H9 (cell line): ENCODE measurements around the gene GJB6. TPM values are rescaled to one million over a fixed set of nuclear protein-coding genes. Genes with fewer than 3 reads are reported as not detected.

Source experiments
- DNase-seq: peaks from one replicate; pipeline ENCODE4 v3.0.0-alpha.2; 2017
- H2AFZ ChIP-seq: one replicate; pipeline ENCODE4 v1.6.1; 2013; ENCODE audit warnings: mild to moderate bottlenecking, low read length, control low read depth, moderate library complexity
- H2AK5ac ChIP-seq: 2 replicates; pipeline ENCODE4 v1.6.1; 2013; ENCODE audit warnings: low read length, control low read depth, mixed read lengths; ENCODE audit not compliant: insufficient read length
- H2BK120ac ChIP-seq: one replicate; pipeline ENCODE4 v1.6.1; 2013; ENCODE audit warnings: low read depth, mild to moderate bottlenecking, low read length, control low read depth, inconsistent platforms; ENCODE audit not compliant: poor library complexity, severe bottlenecking
- H2BK12ac ChIP-seq: 2 replicates; pipeline ENCODE4 v1.6.1; 2013; ENCODE audit warnings: low read length, control low read depth, mixed read lengths, low read depth; ENCODE audit not compliant: insufficient read length
- H2BK15ac ChIP-seq: 2 replicates; pipeline ENCODE4 v1.6.1; 2013; ENCODE audit warnings: low read depth, low read length, control low read depth
- H2BK20ac ChIP-seq: one replicate; pipeline ENCODE4 v1.6.1; 2013; ENCODE audit warnings: low read depth, mild to moderate bottlenecking, low read length, control low read depth, inconsistent platforms; ENCODE audit not compliant: poor library complexity, severe bottlenecking
- H2BK5ac ChIP-seq: 2 replicates; pipeline ENCODE4 v1.6.1; 2013; ENCODE audit warnings: low read length, control low read depth, mixed read lengths; ENCODE audit not compliant: insufficient read length
- H3K14ac ChIP-seq: 2 replicates; pipeline ENCODE4 v1.6.1; 2013; ENCODE audit warnings: low read length, control low read depth; ENCODE audit not compliant: insufficient read depth
- H3K18ac ChIP-seq: 2 replicates; pipeline ENCODE4 v1.6.1; 2013; ENCODE audit warnings: low read depth, mild to moderate bottlenecking, mixed read lengths, low read length, control low read depth; ENCODE audit not compliant: insufficient read length
- H3K23ac ChIP-seq: 2 replicates; pipeline ENCODE4 v1.6.1; 2013; ENCODE audit warnings: low read length, control low read depth, mixed read lengths, low read depth; ENCODE audit not compliant: insufficient read length
- H3K23me2 ChIP-seq: 2 replicates; pipeline ENCODE4 v1.6.1; 2013; ENCODE audit warnings: low read depth, mild to moderate bottlenecking, mixed read lengths, low read length, control low read depth; ENCODE audit not compliant: insufficient read length, poor library complexity, severe bottlenecking
- H3K27ac ChIP-seq: 2 replicates; pipeline ENCODE4 v1.5.1; 2013; ENCODE audit warnings: low read length, control low read depth, mixed read lengths, low read depth; ENCODE audit not compliant: insufficient read length
- H3K27me3 ChIP-seq: 2 replicates; pipeline ENCODE4 v1.6.1; 2013; ENCODE audit warnings: low read length, control low read depth, inconsistent platforms; ENCODE audit not compliant: insufficient read depth
- H3K4ac ChIP-seq: 2 replicates; pipeline ENCODE4 v1.6.1; 2013; ENCODE audit warnings: low read depth, mild to moderate bottlenecking, control low read depth, inconsistent platforms, low read length, moderate library complexity
- H3K4me1 ChIP-seq: 2 replicates; pipeline ENCODE4 v1.6.1; 2013; ENCODE audit warnings: low read length, control low read depth, inconsistent platforms; ENCODE audit not compliant: insufficient read depth
- H3K4me2 ChIP-seq: 2 replicates; pipeline ENCODE4 v1.6.1; 2013; ENCODE audit warnings: low read length, control low read depth, mixed read lengths; ENCODE audit not compliant: insufficient read length, insufficient read depth
- H3K56ac ChIP-seq: 2 replicates; pipeline ENCODE4 v1.6.1; 2013; ENCODE audit warnings: low read depth, mild to moderate bottlenecking, mixed read lengths, low read length, control low read depth; ENCODE audit not compliant: insufficient read length
- H3K79me1 ChIP-seq: 2 replicates; pipeline ENCODE4 v1.6.1; 2013; ENCODE audit warnings: low read depth, mild to moderate bottlenecking, moderate library complexity, low read length, control low read depth, inconsistent platforms; ENCODE audit not compliant: insufficient read depth, poor library complexity, severe bottlenecking
- H3K79me2 ChIP-seq: 2 replicates; pipeline ENCODE4 v1.6.1; 2013; ENCODE audit warnings: low read length, control low read depth, inconsistent platforms; ENCODE audit not compliant: insufficient read depth
- H3K9ac ChIP-seq: 2 replicates; pipeline ENCODE4 v1.6.1; 2013; ENCODE audit warnings: low read length, control low read depth, mixed read lengths; ENCODE audit not compliant: insufficient read length; ENCODE audit errors: extremely low read depth
- H3K9me3 ChIP-seq: one replicate; pipeline ENCODE4 v1.6.1; 2013; ENCODE audit warnings: low read depth, low read length, inconsistent platforms; ENCODE audit not compliant: control insufficient read depth
- H3T11ph ChIP-seq: one replicate; pipeline ENCODE4 v1.6.1; 2013; ENCODE audit warnings: mild to moderate bottlenecking, low read length, control low read depth, inconsistent platforms
- H4K20me1 ChIP-seq: one replicate; pipeline ENCODE4 v1.6.1; 2013; ENCODE audit not compliant: control insufficient read depth, insufficient read length, insufficient read depth
- H4K5ac ChIP-seq: 2 replicates; pipeline ENCODE4 v1.6.1; 2013; ENCODE audit warnings: low read depth, mild to moderate bottlenecking, mixed read lengths, low read length, control low read depth; ENCODE audit not compliant: insufficient read length
- H4K8ac ChIP-seq: replicated peaks from 2 replicates; pipeline ENCODE4 v1.6.1; 2013; ENCODE audit warnings: low read length, control low read depth, mixed read lengths, low read depth; ENCODE audit not compliant: insufficient read length
- H4K91ac ChIP-seq: 2 replicates; pipeline ENCODE4 v1.6.1; 2013; ENCODE audit warnings: low read depth, mild to moderate bottlenecking, moderate library complexity, mixed read lengths, low read length, control low read depth; ENCODE audit not compliant: insufficient read length
- H3K27ac Mint-ChIP-seq, 3 experiments: 2 replicates in 2 of 3; 3 replicates in 1 of 3; pipeline ENCODE4 v1.8.0; 2020 to 2021; ENCODE audit warnings: mixed read lengths in 3 of 3, mild to moderate bottlenecking in 1 of 3, moderate library complexity in 1 of 3
- H3K27me3 Mint-ChIP-seq: 2 replicates; pipeline ENCODE4 v1.8.0; 2021; ENCODE audit warnings: low read depth, mild to moderate bottlenecking, moderate library complexity, mixed read lengths
- H3K36me3 Mint-ChIP-seq, 3 experiments: 2 replicates in 2 of 3; 3 replicates in 1 of 3; pipeline ENCODE4 v1.8.0; 2020 to 2021; ENCODE audit warnings: low read depth in 3 of 3, mixed read lengths in 3 of 3; ENCODE audit not compliant: insufficient read depth in 1 of 3
- H3K4me1 Mint-ChIP-seq, 2 experiments: 2 replicates each; pipeline ENCODE4 v1.8.0; 2020; ENCODE audit warnings: mixed read lengths in 2 of 2
- H3K4me3 Mint-ChIP-seq, 2 experiments: 2 replicates in 1 of 2; 3 replicates in 1 of 2; pipeline ENCODE4 v1.8.0; 2020 to 2021; ENCODE audit warnings: mild to moderate bottlenecking in 2 of 2, mixed read lengths in 2 of 2, moderate library complexity in 1 of 2
- H3K9me3 Mint-ChIP-seq, 2 experiments: 2 replicates in 1 of 2; 3 replicates in 1 of 2; pipeline ENCODE4 v1.8.0; 2020; ENCODE audit warnings: mild to moderate bottlenecking in 2 of 2, mixed read lengths in 2 of 2, moderate library complexity in 1 of 2
- WGBS: extraction: QIAGEN DNeasy Blood & Tissue Kit; methylation state at CpG from one replicate; pipeline ENCODE4 v1.1.7; 2013; ENCODE audit warnings: missing lambda C conversion rate, low lambda C conversion rate, mixed read lengths; ENCODE audit not compliant: insufficient read length; ENCODE audit errors: extremely low coverage; 5-methylcytosine and 5-hydroxymethylcytosine counted together
- total RNA-seq: library from RNA; stranded (reverse); gene quantifications from 2 replicates; pipeline ENCODE4 v1.2.1, GENCODE V29; 2021
- TF ChIP-seq, protein P1 (sequence below): fragments of 200-600 bp; sonication (generic); conservative IDR thresholded peaks from 3 replicates; pipeline ENCODE4 v1.8.0; 2021; ENCODE audit warnings: antibody characterized with exemption, mild to moderate bottlenecking

GJB6 gene
- total RNA-seq, 1 experiment from 2014 or later, result not detected

DNA sequence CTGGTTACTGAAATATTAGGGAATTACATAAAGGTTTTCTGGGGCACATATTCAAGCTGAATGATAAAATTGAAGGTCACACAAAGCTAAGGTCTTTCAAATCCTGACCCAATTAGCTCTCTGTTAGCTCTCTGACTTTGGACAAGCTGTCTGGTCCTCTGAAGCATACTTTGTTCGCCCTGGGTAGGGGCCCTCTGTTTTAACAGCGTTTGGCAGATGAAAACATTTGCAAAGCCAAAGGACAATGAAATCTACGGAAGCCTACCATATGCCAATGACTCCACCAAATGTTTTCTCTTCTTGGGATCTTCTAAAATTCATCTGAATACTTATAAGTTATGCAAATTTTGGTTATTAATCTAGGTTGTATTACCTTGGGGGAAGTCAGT is 56.7 kb downstream of the GJB6 start:
- Histone ChIP-seq H2BK20ac (no peak overlapping the region), H3K4ac (no peak overlapping the region), H4K5ac (no peak overlapping the region), H3K27ac (no peak overlapping the region), H4K91ac (no peak overlapping the region), H4K8ac (no peak overlapping the region), H3K14ac (no peak overlapping the region), H3K23me2 (no peaks in the 10 kb centered on the region), H4K20me1 (no peaks in the 10 kb centered on the region), H2BK5ac (no peak overlapping the region), H3K4me1 (no peaks in the 10 kb centered on the region), H3K18ac (no peak overlapping the region), H3T11ph (no peak overlapping the region), H2AFZ (no peak overlapping the region), H2AK5ac (no peak overlapping the region), H3K9me3 (no peaks in the 10 kb centered on the region), H2BK15ac (no peak overlapping the region), H3K56ac (no peak overlapping the region), H3K27me3 (no peaks in the 10 kb centered on the region), H3K23ac (no peak overlapping the region), H2BK12ac (no peak overlapping the region), H3K79me1 (no peaks in the 10 kb centered on the region), H2BK120ac (no peak overlapping the region), H3K4me2 (no peak overlapping the region), H3K79me2 (no peaks in the 10 kb centered on the region), H3K9ac (no peak overlapping the region)
- H3K27me3 Mint-ChIP-seq, result peaks cover 19% of the 10 kb centered on the region
- TF ChIP-seq, protein P1, sequence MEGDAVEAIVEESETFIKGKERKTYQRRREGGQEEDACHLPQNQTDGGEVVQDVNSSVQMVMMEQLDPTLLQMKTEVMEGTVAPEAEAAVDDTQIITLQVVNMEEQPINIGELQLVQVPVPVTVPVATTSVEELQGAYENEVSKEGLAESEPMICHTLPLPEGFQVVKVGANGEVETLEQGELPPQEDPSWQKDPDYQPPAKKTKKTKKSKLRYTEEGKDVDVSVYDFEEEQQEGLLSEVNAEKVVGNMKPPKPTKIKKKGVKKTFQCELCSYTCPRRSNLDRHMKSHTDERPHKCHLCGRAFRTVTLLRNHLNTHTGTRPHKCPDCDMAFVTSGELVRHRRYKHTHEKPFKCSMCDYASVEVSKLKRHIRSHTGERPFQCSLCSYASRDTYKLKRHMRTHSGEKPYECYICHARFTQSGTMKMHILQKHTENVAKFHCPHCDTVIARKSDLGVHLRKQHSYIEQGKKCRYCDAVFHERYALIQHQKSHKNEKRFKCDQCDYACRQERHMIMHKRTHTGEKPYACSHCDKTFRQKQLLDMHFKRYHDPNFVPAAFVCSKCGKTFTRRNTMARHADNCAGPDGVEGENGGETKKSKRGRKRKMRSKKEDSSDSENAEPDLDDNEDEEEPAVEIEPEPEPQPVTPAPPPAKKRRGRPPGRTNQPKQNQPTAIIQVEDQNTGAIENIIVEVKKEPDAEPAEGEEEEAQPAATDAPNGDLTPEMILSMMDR, result no peak
- no peaks in the 10 kb centered on the region for H3K36me3 Mint-ChIP-seq
- H3K27ac Mint-ChIP-seq, result no peak overlapping the region
- no CpG with 5 or more reads among the region's 3 CpGs for WGBS
- no peaks in the 10 kb centered on the region; a peak in 1 of 5 replicates for H3K9me3 Mint-ChIP-seq
- H3K4me3 Mint-ChIP-seq, result no peak overlapping the region
- no peak for DNase-seq
- peaks cover 6 to 9% of the 10 kb centered on the region in 2 experiments for H3K4me1 Mint-ChIP-seq
